ENCODE data around the gene PRICKLE2. TPM values are rescaled to one million over a fixed set of nuclear protein-coding genes. Genes with fewer than 3 reads are reported as not detected.

Gene PRICKLE2
- total RNA-seq, 1 donor from 2014 or later: 84.4 TPM

DNA sequence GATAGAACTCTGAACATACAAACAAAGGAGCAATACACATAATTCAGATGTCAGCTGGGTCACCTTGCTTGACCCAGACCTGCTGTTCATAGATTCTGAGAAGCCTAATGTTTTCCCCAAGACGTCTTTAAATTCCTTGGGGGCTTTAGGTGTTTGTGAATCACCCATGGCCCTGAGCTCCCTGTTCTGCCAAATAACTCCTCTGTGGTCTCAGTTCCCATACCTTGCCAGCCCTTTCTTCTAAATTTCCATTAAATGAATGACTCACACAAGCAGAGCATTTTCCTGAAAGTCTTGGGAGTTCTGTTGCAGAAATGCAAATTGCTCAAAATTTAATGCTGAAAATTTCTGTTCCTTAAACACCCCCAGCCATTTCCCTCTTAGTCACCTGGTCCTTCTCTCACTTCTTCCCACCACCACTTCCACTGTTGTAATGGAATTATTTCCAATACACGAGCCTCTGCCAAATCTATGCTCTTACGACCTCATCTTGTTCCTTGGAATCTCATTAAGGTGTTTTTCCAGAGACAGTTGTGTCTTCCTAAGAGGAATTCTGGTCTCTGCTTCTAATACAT, 168.6 kb downstream of the PRICKLE2 start:
- TF ChIP-seq, protein P1, sequence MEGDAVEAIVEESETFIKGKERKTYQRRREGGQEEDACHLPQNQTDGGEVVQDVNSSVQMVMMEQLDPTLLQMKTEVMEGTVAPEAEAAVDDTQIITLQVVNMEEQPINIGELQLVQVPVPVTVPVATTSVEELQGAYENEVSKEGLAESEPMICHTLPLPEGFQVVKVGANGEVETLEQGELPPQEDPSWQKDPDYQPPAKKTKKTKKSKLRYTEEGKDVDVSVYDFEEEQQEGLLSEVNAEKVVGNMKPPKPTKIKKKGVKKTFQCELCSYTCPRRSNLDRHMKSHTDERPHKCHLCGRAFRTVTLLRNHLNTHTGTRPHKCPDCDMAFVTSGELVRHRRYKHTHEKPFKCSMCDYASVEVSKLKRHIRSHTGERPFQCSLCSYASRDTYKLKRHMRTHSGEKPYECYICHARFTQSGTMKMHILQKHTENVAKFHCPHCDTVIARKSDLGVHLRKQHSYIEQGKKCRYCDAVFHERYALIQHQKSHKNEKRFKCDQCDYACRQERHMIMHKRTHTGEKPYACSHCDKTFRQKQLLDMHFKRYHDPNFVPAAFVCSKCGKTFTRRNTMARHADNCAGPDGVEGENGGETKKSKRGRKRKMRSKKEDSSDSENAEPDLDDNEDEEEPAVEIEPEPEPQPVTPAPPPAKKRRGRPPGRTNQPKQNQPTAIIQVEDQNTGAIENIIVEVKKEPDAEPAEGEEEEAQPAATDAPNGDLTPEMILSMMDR (IDR thresholded peaks at IDR 0.05; ENCODE audit: insufficient read depth, low read depth, low read length): no peak
- no peak for TF ChIP-seq EZH2 (IDR thresholded peaks at IDR 0.05; ENCODE audit: insufficient read depth, low read length)
- Histone ChIP-seq H4K20me1 (ENCODE audit: insufficient read depth, low read length) (no peaks in the 10 kb centered on the region), H2AFZ (ENCODE audit: low read depth, low read length) (no peak overlapping the region), H3K79me2 (ENCODE audit: insufficient read depth, low read length) (no peaks in the 10 kb centered on the region), H3K4me1 (ENCODE audit: insufficient read depth, low read length) (peaks cover 8% of the 10 kb centered on the region), H3K27ac (ENCODE audit: low read depth, low read length) (peak overlapping the region; percentile 44), H3K4me3 (ENCODE audit: insufficient read depth, low read depth, low read length) (no peak overlapping the region), H3K36me3 (ENCODE audit: insufficient read depth, low read length) (no peaks in the 10 kb centered on the region), H3K27me3 (ENCODE audit: insufficient read depth, low read length) (no peaks in the 10 kb centered on the region), H3K4me2 (ENCODE audit: low read length) (peak overlapping the region; percentile 17), H3K9ac (ENCODE audit: low read length) (peak overlapping the region; percentile 16), H3K9me3 (ENCODE audit: insufficient read depth, low read depth, low read length) (no peaks in the 10 kb centered on the region)
- H3K27ac Mint-ChIP-seq (ENCODE audit: unreplicated experiment): peak overlapping the region; percentile 5
- peak; percentile 39 for FAIRE-seq
- no peaks in the 10 kb centered on the region for H3K27me3 Mint-ChIP-seq (ENCODE audit: low read depth, unreplicated experiment)
- peaks cover 14% of the 10 kb centered on the region for H3K4me1 Mint-ChIP-seq (ENCODE audit: low read depth, unreplicated experiment)
- no peak overlapping the region for H3K4me3 Mint-ChIP-seq (ENCODE audit: unreplicated experiment)
- H3K36me3 Mint-ChIP-seq (ENCODE audit: low read depth, unreplicated experiment): no peaks in the 10 kb centered on the region
- H3K9me3 Mint-ChIP-seq (ENCODE audit: unreplicated experiment): no peaks in the 10 kb centered on the region
- peak; percentile 96 for DNase-seq (ENCODE audit: low read depth)

DNA sequence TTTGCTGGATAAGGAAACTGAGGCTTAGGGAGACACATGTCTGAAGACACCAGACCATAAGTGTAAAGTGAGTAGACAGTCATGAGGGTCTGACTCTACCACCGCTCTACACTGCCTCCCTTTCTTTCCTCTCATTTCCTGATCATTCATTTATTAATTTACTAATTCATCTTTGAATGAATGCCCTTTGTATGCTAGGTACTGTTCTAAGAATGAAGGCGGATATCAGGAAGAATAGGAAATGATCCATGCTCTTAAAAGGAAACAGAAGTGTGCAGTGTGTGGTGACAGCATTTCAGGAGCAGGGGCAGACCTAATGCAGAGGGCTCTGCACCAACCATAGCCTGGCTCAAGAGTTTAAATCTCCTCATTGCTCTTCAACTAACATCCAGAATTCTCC, 170.2 kb downstream of the PRICKLE2 start:
- no peaks in the 10 kb centered on the region for H4K20me1 ChIP-seq (ENCODE audit: insufficient read depth, low read length)
- H3K79me2 ChIP-seq (ENCODE audit: insufficient read depth, low read length): no peaks in the 10 kb centered on the region
- no peaks in the 10 kb centered on the region for H3K9me3 ChIP-seq (ENCODE audit: insufficient read depth, low read depth, low read length)
- no peaks in the 10 kb centered on the region for H3K27me3 Mint-ChIP-seq (ENCODE audit: low read depth, unreplicated experiment)
- H3K27me3 ChIP-seq (ENCODE audit: insufficient read depth, low read length): no peaks in the 10 kb centered on the region
- no peaks in the 10 kb centered on the region for H3K36me3 Mint-ChIP-seq (ENCODE audit: low read depth, unreplicated experiment)
- no peak overlapping the region for H2AFZ ChIP-seq (ENCODE audit: low read depth, low read length)
- H3K9me3 Mint-ChIP-seq (ENCODE audit: unreplicated experiment): no peaks in the 10 kb centered on the region
- H3K4me3 ChIP-seq (ENCODE audit: insufficient read depth, low read depth, low read length): no peak overlapping the region
- H3K4me1 ChIP-seq (ENCODE audit: insufficient read depth, low read length): peaks cover 8% of the 10 kb centered on the region
- no peak for FAIRE-seq
- H3K27ac Mint-ChIP-seq (ENCODE audit: unreplicated experiment): no peak overlapping the region
- no peaks in the 10 kb centered on the region for H3K36me3 ChIP-seq (ENCODE audit: insufficient read depth, low read length)
- H3K4me3 Mint-ChIP-seq (ENCODE audit: unreplicated experiment): no peak overlapping the region
- no peak overlapping the region for H3K27ac ChIP-seq (ENCODE audit: low read depth, low read length)
- H3K9ac ChIP-seq (ENCODE audit: low read length): no peak overlapping the region
- DNase-seq (ENCODE audit: low read depth): no peak
- TF ChIP-seq, protein P1 (IDR thresholded peaks at IDR 0.05; ENCODE audit: insufficient read depth, low read depth, low read length): no peak
- TF ChIP-seq EZH2 (IDR thresholded peaks at IDR 0.05; ENCODE audit: insufficient read depth, low read length): no peak
- peaks cover 14% of the 10 kb centered on the region for H3K4me1 Mint-ChIP-seq (ENCODE audit: low read depth, unreplicated experiment)
- H3K4me2 ChIP-seq (ENCODE audit: low read length): no peak overlapping the region

DNA sequence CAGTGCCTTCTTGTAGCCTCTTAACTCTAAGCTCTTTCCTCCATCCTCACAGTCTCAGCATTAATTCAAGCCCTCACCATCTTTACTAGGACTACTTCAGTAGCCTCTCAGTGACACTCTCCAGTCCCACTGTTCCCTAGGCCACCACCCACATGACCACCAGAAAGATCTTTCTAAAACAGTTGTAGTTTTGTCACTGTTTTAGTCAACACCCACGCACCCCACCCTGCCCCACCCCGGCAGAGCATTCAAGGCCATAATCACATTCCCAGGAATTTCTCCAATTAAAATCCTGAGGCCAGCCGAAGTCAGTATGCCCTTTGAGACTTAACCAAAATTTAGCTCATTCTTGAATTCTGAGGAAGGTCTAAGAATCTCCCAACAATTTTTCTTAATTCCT, 170.8 kb downstream of the PRICKLE2 start:
- Histone ChIP-seq H4K20me1 (ENCODE audit: insufficient read depth, low read length) (no peaks in the 10 kb centered on the region), H3K27ac (ENCODE audit: low read depth, low read length) (no peak overlapping the region), H3K36me3 (ENCODE audit: insufficient read depth, low read length) (no peaks in the 10 kb centered on the region), H3K4me3 (ENCODE audit: insufficient read depth, low read depth, low read length) (no peak overlapping the region), H3K4me1 (ENCODE audit: insufficient read depth, low read length) (peaks cover 12% of the 10 kb centered on the region), H3K4me2 (ENCODE audit: low read length) (no peak overlapping the region), H2AFZ (ENCODE audit: low read depth, low read length) (no peak overlapping the region), H3K27me3 (ENCODE audit: insufficient read depth, low read length) (no peaks in the 10 kb centered on the region), H3K9me3 (ENCODE audit: insufficient read depth, low read depth, low read length) (no peaks in the 10 kb centered on the region), H3K79me2 (ENCODE audit: insufficient read depth, low read length) (no peaks in the 10 kb centered on the region), H3K9ac (ENCODE audit: low read length) (no peak overlapping the region)
- Mint-ChIP-seq H3K4me3 (ENCODE audit: unreplicated experiment) (no peak overlapping the region), H3K36me3 (ENCODE audit: low read depth, unreplicated experiment) (no peaks in the 10 kb centered on the region), H3K4me1 (ENCODE audit: low read depth, unreplicated experiment) (peaks cover 16% of the 10 kb centered on the region), H3K27me3 (ENCODE audit: low read depth, unreplicated experiment) (no peaks in the 10 kb centered on the region), H3K27ac (ENCODE audit: unreplicated experiment) (no peak overlapping the region), H3K9me3 (ENCODE audit: unreplicated experiment) (no peaks in the 10 kb centered on the region)
- FAIRE-seq: no peak
- DNase-seq (ENCODE audit: low read depth): no peak
- TF ChIP-seq, protein P1 (IDR thresholded peaks at IDR 0.05; ENCODE audit: insufficient read depth, low read depth, low read length): no peak
- TF ChIP-seq EZH2 (IDR thresholded peaks at IDR 0.05; ENCODE audit: insufficient read depth, low read length): no peak
